Measurements from ENCODE around the gene TUBA4A.

DNA sequence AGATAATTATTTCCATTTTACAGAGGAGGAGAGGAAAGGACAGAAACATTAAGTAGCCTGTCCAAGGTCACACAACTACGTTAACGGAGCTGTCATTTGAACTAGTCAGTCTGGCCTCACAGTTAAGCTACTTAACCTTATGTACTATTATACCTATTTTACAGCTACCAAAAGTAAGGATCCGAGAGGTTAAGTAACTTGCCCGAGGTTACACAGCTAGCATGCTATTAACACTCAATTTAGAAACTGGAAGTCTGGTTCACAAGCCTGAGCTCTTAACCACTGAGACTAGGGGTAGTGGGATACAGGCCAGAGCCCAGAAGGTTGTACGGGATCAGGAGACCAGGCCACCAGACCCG is 8.9 kb downstream of the TUBA4A start:
- TF ChIP-seq, protein P1, sequence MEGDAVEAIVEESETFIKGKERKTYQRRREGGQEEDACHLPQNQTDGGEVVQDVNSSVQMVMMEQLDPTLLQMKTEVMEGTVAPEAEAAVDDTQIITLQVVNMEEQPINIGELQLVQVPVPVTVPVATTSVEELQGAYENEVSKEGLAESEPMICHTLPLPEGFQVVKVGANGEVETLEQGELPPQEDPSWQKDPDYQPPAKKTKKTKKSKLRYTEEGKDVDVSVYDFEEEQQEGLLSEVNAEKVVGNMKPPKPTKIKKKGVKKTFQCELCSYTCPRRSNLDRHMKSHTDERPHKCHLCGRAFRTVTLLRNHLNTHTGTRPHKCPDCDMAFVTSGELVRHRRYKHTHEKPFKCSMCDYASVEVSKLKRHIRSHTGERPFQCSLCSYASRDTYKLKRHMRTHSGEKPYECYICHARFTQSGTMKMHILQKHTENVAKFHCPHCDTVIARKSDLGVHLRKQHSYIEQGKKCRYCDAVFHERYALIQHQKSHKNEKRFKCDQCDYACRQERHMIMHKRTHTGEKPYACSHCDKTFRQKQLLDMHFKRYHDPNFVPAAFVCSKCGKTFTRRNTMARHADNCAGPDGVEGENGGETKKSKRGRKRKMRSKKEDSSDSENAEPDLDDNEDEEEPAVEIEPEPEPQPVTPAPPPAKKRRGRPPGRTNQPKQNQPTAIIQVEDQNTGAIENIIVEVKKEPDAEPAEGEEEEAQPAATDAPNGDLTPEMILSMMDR (IDR thresholded peaks at IDR 0.05 in 2 of 3, conservative IDR thresholded peaks at IDR 0.05 in 1 of 3; ENCODE audit: control insufficient read depth in 2 of 3, extremely low read depth in 1 of 3, insufficient read depth in 1 of 3, low read depth in 3 of 3, low read length in 3 of 3), result no peak
- no peak for TF ChIP-seq POLR2A (IDR thresholded peaks at IDR 0.05; ENCODE audit: low read depth, low read length)
- TF ChIP-seq RCOR1 (conservative IDR thresholded peaks at IDR 0.05; ENCODE audit: low read depth, low read length), result no peak; the same call in 1 of the 2 replicates
- TF ChIP-seq TARDBP (IDR thresholded peaks at IDR 0.05; ENCODE audit: borderline replicate concordance), result no peak
- no peak for TF ChIP-seq DPF2 (IDR thresholded peaks at IDR 0.05)
- no peak for TF ChIP-seq ASH2L (IDR thresholded peaks at IDR 0.05; ENCODE audit: borderline replicate concordance, low read depth)
- TF ChIP-seq MTA3 (IDR thresholded peaks at IDR 0.05; ENCODE audit: borderline replicate concordance, low read length), result no peak
- TF ChIP-seq SUZ12 (IDR thresholded peaks at IDR 0.05; ENCODE audit: unreplicated experiment), result no peak
- TF ChIP-seq RFX5 (IDR thresholded peaks at IDR 0.05; ENCODE audit: low read depth, low read length), result no peak

Measured in GM12878 (cell line).